ENCODE data around the gene ACP6. TPM values are rescaled to one million over a fixed set of nuclear protein-coding genes. Genes with fewer than 3 reads are reported as not detected.
A peak's percentile ranks its signal among the peaks of the same experiment; 100 is the strongest.

Gene ACP6
- 17.7 and 18.1 TPM in 2 replicates for total RNA-seq (2016; rRNA removed; fragmentation: Illumina TruSeq; extraction: Trizol)
- total RNA-seq (2016; cell fraction: cytosol; rRNA removed; fragmentation: Illumina TruSeq; extraction: Trizol; ENCODE audit: low read depth) = 9.9 and 12.2 TPM in 2 replicates
- total RNA-seq (2016; cell fraction: insoluble cytoplasmic fraction; rRNA removed; fragmentation: Illumina TruSeq; extraction: Trizol) = 21.9 and 22.7 TPM in 2 replicates
- total RNA-seq (2016; cell fraction: membrane; rRNA removed; fragmentation: Illumina TruSeq; extraction: Trizol) = 14.1 and 17.2 TPM in 2 replicates
- total RNA-seq (2016; cell fraction: nucleus; rRNA removed; fragmentation: Illumina TruSeq; extraction: Trizol) = 18.7 and 19.6 TPM in 2 replicates
- polyA plus RNA-seq (2011; rRNA removed) = 33.7 and 34.1 TPM in 2 replicates
- polyA plus RNA-seq (2011; cell fraction: cytosol; rRNA removed) = 11.9 and 17.2 TPM in 2 replicates
- polyA plus RNA-seq (2011; cell fraction: nucleus; rRNA removed) = 75.7 and 80.3 TPM in 2 replicates
- polyA plus RNA-seq (2012) = 23.3 and 33.1 TPM in 2 replicates
- 8.6 and 11.3 TPM in 2 replicates for polyA plus RNA-seq (2016; cell fraction: cytosol; fragmentation: Illumina TruSeq; extraction: Trizol; ENCODE audit: low read depth)
- polyA plus RNA-seq (2016; cell fraction: insoluble cytoplasmic fraction; fragmentation: Illumina TruSeq; extraction: Trizol; ENCODE audit: low read depth) = 24.4 and 27.9 TPM in 2 replicates
- 14.1 and 17.3 TPM in 2 replicates for polyA plus RNA-seq (2016; cell fraction: membrane; fragmentation: Illumina TruSeq; extraction: Trizol; ENCODE audit: low read depth)
- polyA plus RNA-seq (2016; cell fraction: nucleus; fragmentation: Illumina TruSeq; extraction: Trizol; ENCODE audit: insufficient read depth, low read depth) = 43.4 and 47.0 TPM in 2 replicates
- 16.0 and 26.3 TPM in 2 replicates for polyA minus RNA-seq (2011; rRNA and poly(A)+ RNA removed; ENCODE audit: low replicate concordance)
- polyA minus RNA-seq (2011; cell fraction: cytosol; rRNA and poly(A)+ RNA removed) = 7.3 and 10.7 TPM in 2 replicates
- 43.9 and 53.2 TPM in 2 replicates for polyA minus RNA-seq (2011; cell fraction: nucleus; rRNA and poly(A)+ RNA removed)
- percentile 74 among the genes with signal in this experiment for Bru-seq, nascent RNA
- percentile 61 among the genes with signal in this experiment for BruChase-seq, experiment 1, labeled RNA remaining after a 6-hour chase
- percentile 71 among the genes with signal in this experiment for BruChase-seq, experiment 2, labeled RNA remaining after a 2-hour chase
- long read RNA-seq, experiment 1, full-length matches to known transcripts = 35 of 43 reads
- long read RNA-seq, experiment 1, partial matches to known transcripts = 2 of 43 reads
- long read RNA-seq, experiment 1, other reads (novel, unspliced or antisense) = 6 of 43 reads
- long read RNA-seq, experiment 2, full-length matches to known transcripts = 49 of 63 reads
- long read RNA-seq, experiment 2, partial matches to known transcripts = 4 of 63 reads
- long read RNA-seq, experiment 2, other reads (novel, unspliced or antisense) = 10 of 63 reads

- TSS peak; percentile 70 for BruUV-seq (replicated peaks)
- POLR2A ChIA-PET = interaction anchor here (0.8 to 1.4 kb wide), 6 partner anchors 9 to 129 kb away, joined by 3 to 5 read pairs (median 4); partner anchors contain the start of gene BCL9
- Histone ChIP-seq H3K4me1 (ENCODE audit: insufficient read depth, low read length) (peaks cover 37% of the 10 kb centered on the region), H2AFZ (ENCODE audit: low read length) (peak within 1 kb of the TSS; percentile 80), H3K79me2 (ENCODE audit: insufficient read depth, low read length) (peaks cover 19% of the 10 kb centered on the region), H3K9ac (ENCODE audit: insufficient read depth, low read depth, low read length) (peak within 1 kb of the TSS; percentile 75), H3K4me2 (ENCODE audit: low read depth, low read length) (peak within 1 kb of the TSS; percentile 83), H3K9me3 (ENCODE audit: low read length) (no peaks in the 10 kb centered on the region), H3K27ac (ENCODE audit: extremely low read length, insufficient read depth, low read length) (peak within 1 kb of the TSS; percentile 77), H3K27me3 (ENCODE audit: control insufficient read depth in 1 of 2, insufficient read depth in 2 of 2, low read length in 2 of 2) (no peaks in the 10 kb centered on the region; a peak in 1 of 5 replicates), H3K36me3 (replicated peaks in 1 of 2; ENCODE audit: control insufficient read depth in 1 of 2, insufficient read depth in 2 of 2, low read length in 2 of 2) (no peaks in the 10 kb centered on the region), H3K4me3 (replicated peaks in 1 of 3; ENCODE audit: insufficient read depth in 1 of 3, low read depth in 2 of 3, low read length in 3 of 3) (peak within 1 kb of the TSS; percentile 78 to 90 (median 79)), H4K20me1 (ENCODE audit: insufficient read depth, low read length) (no peaks in the 10 kb centered on the region)
- ATAC-seq (peak; percentile 98), DNase-seq (ENCODE audit: low spot score) (peak; percentile 94), FAIRE-seq (peak; percentile 72)
- CTCF ChIA-PET (ENCODE audit: low intra/inter-chr PET ratio, low total read pairs) = interaction anchor here (1.1 kb wide), 1 partner anchor 30 kb away, joined by 3 read pairs; no protein-coding TSS in a partner anchor
- intact Hi-C loops (cut with micrococcal nuclease; ENCODE audit: unreplicated experiment) = no loop called here
- 2% methylated on average over 20 of the region's 36 CpGs for WGBS (ENCODE audit: low lambda C conversion rate)
- in situ Hi-C loops (cut with HindIII; ENCODE audit: extremely low pct_ligation_motif_present, low pct_unique_long_range_greater_than_20kb) = no loop called here
- TF ChIP-seq ZNF710 (CRISPR knock-in tag; IDR thresholded peaks at IDR 0.05; ENCODE audit: borderline replicate concordance) (0 out of 2 replicates have a peak, but pooled peaks have one; percentile 30), TBX2 (CRISPR knock-in tag; IDR thresholded peaks at IDR 0.05; ENCODE audit: borderline replicate concordance) (peak; percentile 24), THYN1 (CRISPR knock-in tag; IDR thresholded peaks at IDR 0.05; ENCODE audit: borderline replicate concordance, low read depth) (peak; percentile 94; the same call in 1 of the 2 replicates), ZNF776 (CRISPR knock-in tag; IDR thresholded peaks at IDR 0.05) (no peak), ZNF136 (CRISPR knock-in tag; IDR thresholded peaks at IDR 0.05; ENCODE audit: low read depth) (peak; percentile 83; the same call in 1 of the 2 replicates), TBL1XR1 (IDR thresholded peaks at IDR 0.05; ENCODE audit: borderline replicate concordance, low read length, partially characterized antibody) (peak; percentile 20), ZNF160 (CRISPR knock-in tag; IDR thresholded peaks at IDR 0.05) (0 out of 2 replicates have a peak, but pooled peaks have one; percentile 55), DRAP1 (CRISPR knock-in tag; IDR thresholded peaks at IDR 0.05) (peak; percentile 90), RXRB (CRISPR knock-in tag; IDR thresholded peaks at IDR 0.05; ENCODE audit: borderline replicate concordance) (peak; percentile 50; the same call in 1 of the 2 replicates), ZNF143 (CRISPR knock-in tag; IDR thresholded peaks at IDR 0.05) (peak; percentile 98), ZNF883 (CRISPR knock-in tag; IDR thresholded peaks at IDR 0.05; ENCODE audit: not compliant biosample characterization) (peak; percentile 4), CREB1 (IDR thresholded peaks at IDR 0.05) (0 out of 2 replicates have a peak, but pooled peaks have one; percentile 25), CREB1 (CRISPR knock-in tag; IDR thresholded peaks at IDR 0.05) (peak; percentile 66; the same call in 1 of the 2 replicates), HMG20B (CRISPR knock-in tag; conservative IDR thresholded peaks at IDR 0.05) (no peak), IRF2 (CRISPR knock-in tag; IDR thresholded peaks at IDR 0.05) (peak; percentile 39; the same call in 1 of the 2 replicates)
Measured at GRCh38 chr1:147670319-147671001, at the start of gene ACP6. TSS of gene ACP6 (minus strand) at chr1:147670524. CDS start at chr1:147670048, 476 bp downstream.
